Transverse colon (tissue), 4 donors: ENCODE data around the gene VENTX. TPM values are rescaled to one million over a fixed set of nuclear protein-coding genes. Genes with fewer than 3 reads are reported as not detected.

Source experiments
- DNase-seq: peaks from one replicate; pipeline ENCODE4 v3.0.0-alpha.2; 2019
- H3K27ac ChIP-seq, 4 donors: fragments of 200-600 bp; sonication (generic); 2 replicates each; pipeline ENCODE4 v1.5.1; 2016 to 2018; ENCODE audit warnings: inconsistent platforms in 4 of 4
- H3K27me3 ChIP-seq: fragments of 200-600 bp; sonication (generic); 2 replicates; pipeline ENCODE4 v1.5.1; 2017; ENCODE audit warnings: inconsistent platforms
- H3K36me3 ChIP-seq, 4 donors: fragments of 200-600 bp; sonication (generic); 2 replicates each; pipeline ENCODE4 v1.5.1; 2017 to 2019; ENCODE audit warnings: inconsistent platforms in 4 of 4
- H3K4me1 ChIP-seq, 4 donors: fragments of 200-600 bp; sonication (generic); 2 replicates each; pipeline ENCODE4 v1.5.1; 2017 to 2020; ENCODE audit warnings: inconsistent platforms in 4 of 4
- H3K4me3 ChIP-seq, 4 donors: fragments of 200-600 bp; sonication (generic); 1 replicate in 1 of 4; 2 replicates in 3 of 4; pipeline versions ENCODE4 v1.5.1 to v1.6.1; 2017 to 2019; ENCODE audit warnings: inconsistent platforms in 4 of 4
- H3K9me3 ChIP-seq, 2 donors: fragments of 200-600 bp; sonication (generic); 2 replicates each; pipeline ENCODE4 v1.5.1; 2017 to 2019; ENCODE audit warnings: inconsistent platforms in 2 of 2
- CTCF ChIP-seq, 5 experiments: fragments of 200-600 bp in 3 of 5; fragments of 450-650 bp in 2 of 5; sonication (generic) in 3 of 5; IDR thresholded peaks; 1 replicate in 2 of 5; 2 replicates in 3 of 5; pipeline ENCODE4 v1.5.1; 2016 to 2017; ENCODE audit warnings: antibody characterized with exemption in 5 of 5, inconsistent platforms in 3 of 5, mild to moderate bottlenecking in 2 of 5, moderate library complexity in 1 of 5
- EP300 ChIP-seq: sonication (generic); formaldehyde crosslinking; IDR thresholded peaks from one replicate; pipeline ENCODE4 v1.6.1; 2017; ENCODE audit warnings: antibody characterized with exemption, low read depth
- POLR2A ChIP-seq: fragments of 450-650 bp; IDR thresholded peaks from one replicate; pipeline ENCODE4 v1.6.1; 2016; ENCODE audit warnings: antibody characterized with exemption, mild to moderate bottlenecking, moderate library complexity
- POLR2AphosphoS5 ChIP-seq, 3 donors: sonication (generic); formaldehyde crosslinking; IDR thresholded peaks; one replicate each; pipeline ENCODE4 v1.6.1; 2016; ENCODE audit warnings: antibody characterized with exemption in 3 of 3
- WGBS, 2 donors: methylation state at CpG; one replicate each; pipeline ENCODE4 v1.1.5; 2018; ENCODE audit warnings: low coverage in 1 of 2; 5-methylcytosine and 5-hydroxymethylcytosine counted together
- in situ Hi-C, 4 donors: fragments of 200-750 bp; cut with MboI; loops; one replicate each; pipeline versions ENCODE4 v1.15.0 to v1.15.1; 2017; ENCODE audit warnings: low sequenced_read_pairs in 3 of 4, low pct_ligation_motif_present in 1 of 4, low pct_unique_long_range_greater_than_20kb in 1 of 4
- intact Hi-C: fragments of 100-400 bp; cut with DNase I; formaldehyde crosslinking; loops from one replicate; pipeline ENCODE4 v1.15.1; 2023; ENCODE audit warnings: low total_unique reads
- total RNA-seq, 4 donors: library from RNA; depleted of rRNA; stranded (reverse); fragments of >200 nt; gene quantifications; one replicate each; pipeline ENCODE4 v1.1.0, GENCODE V29; 2016

VENTX gene
- total RNA-seq, 4 donors from 2014 or later, result 0.27 to 0.48 TPM; not detected in 2

DNA sequence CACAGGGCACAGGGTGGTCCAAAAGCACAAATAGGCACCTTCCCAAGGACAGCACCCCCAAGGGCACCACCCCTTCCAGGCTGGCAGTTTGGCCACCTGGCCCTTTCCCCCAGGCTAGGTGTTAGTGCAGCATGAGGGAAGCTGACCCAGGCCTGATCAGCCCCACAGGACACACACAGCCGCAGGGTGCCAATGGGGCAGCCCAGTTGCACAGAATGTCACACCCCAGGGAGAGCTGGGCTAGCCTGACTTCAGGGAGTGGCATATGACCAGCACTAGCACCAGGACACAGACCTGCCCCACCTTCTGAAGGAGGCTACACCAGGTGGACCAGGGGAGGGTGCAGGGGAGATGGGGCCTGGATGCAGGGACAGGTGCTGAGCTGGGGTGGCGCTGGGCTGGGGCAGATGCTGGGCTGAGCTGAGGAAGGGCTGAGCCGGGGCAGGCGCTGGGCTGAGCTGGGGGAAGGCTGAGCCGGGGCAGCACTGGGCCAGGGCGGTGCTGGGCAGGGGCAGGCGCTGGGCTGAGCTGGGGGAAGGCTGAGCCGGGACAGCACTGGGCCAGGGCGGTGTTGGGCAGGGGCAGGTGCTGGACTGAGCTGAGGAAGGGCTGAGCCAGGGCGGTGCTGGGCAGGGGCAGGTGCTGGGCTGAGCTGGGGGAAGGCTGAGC lies 42.9 kb downstream of the VENTX start:
- Histone ChIP-seq H3K9me3 (no peaks in the 10 kb centered on the region), H3K4me1 (peaks cover 0 to 21% (median 15%) of the 10 kb centered on the region in 4 donors), H3K27ac (no peak overlapping the region), H3K4me3 (no peak overlapping the region), H3K36me3 (peaks cover 0 to 45% (median 23%) of the 10 kb centered on the region in 4 donors), H3K27me3 (peaks cover 20% of the 10 kb centered on the region)
- intact Hi-C loops, result no loop called here
- WGBS, 2 donors, result 84 to 92% methylated on average over 6 to 10 of the region's 10 CpGs
- TF ChIP-seq POLR2A (no peak), CTCF (IDR thresholded peaks at IDR 0.05) (no peak), POLR2AphosphoS5 (IDR thresholded peaks at IDR 0.05) (no peak), EP300 (no peak)
- in situ Hi-C loops, result no loop called here
- DNase-seq, result no peak

DNA sequence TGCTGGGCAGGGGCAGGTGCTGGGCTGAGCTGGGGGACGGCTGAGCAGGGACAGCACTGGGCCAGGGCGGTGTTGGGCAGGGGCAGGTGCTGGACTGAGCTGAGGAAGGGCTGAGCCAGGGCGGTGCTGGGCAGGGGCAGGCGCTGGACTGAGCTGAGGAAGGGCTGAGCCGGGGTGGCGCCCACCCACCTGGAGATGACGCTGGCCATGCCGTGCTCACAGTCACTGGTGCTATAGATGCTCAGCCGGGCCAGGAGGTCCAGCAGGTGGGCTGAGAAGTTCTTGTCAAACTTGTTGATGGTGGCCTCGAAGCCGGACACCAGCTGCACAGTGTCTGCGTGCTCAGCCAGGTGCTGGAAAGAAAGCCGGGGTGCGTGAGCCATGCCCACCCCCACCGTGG lies 43.4 kb downstream of the VENTX start:
- peaks cover 0 to 49% (median 24%) of the 10 kb centered on the region in 4 donors for H3K36me3 ChIP-seq

GRCh38 chr10:133281628-133282372 lies 44.1 kb downstream of the VENTX start:
- Histone ChIP-seq H3K27ac (no peak overlapping the region), H3K4me3 (no peak overlapping the region), H3K36me3 (peaks cover 0 to 56% (median 27%) of the 10 kb centered on the region in 4 donors), H3K9me3 (no peaks in the 10 kb centered on the region), H3K4me1 (peaks cover 0 to 13% (median 12%) of the 10 kb centered on the region in 4 donors), H3K27me3 (peaks cover 7% of the 10 kb centered on the region)
- WGBS, 2 donors, result 90 to 93% methylated on average over 10 to 31 of the region's 38 CpGs
- intact Hi-C loops, result no loop called here
- DNase-seq, result no peak
- TF ChIP-seq POLR2A (no peak), CTCF (IDR thresholded peaks at IDR 0.05) (no peak), POLR2AphosphoS5 (IDR thresholded peaks at IDR 0.05) (no peak), EP300 (no peak)
- in situ Hi-C loops, result no loop called here

More for the DNA sequence above, 43.4 kb downstream of the VENTX start:
- H3K4me3 ChIP-seq, result no peak overlapping the region
- TF ChIP-seq POLR2AphosphoS5 (IDR thresholded peaks at IDR 0.05) (no peak), POLR2A (no peak), CTCF (IDR thresholded peaks at IDR 0.05) (no peak), EP300 (no peak)
- peaks cover 0 to 19% (median 15%) of the 10 kb centered on the region in 4 donors for H3K4me1 ChIP-seq
- DNase-seq, result no peak
- H3K27ac ChIP-seq, result no peak overlapping the region
- in situ Hi-C loops (no loop called here), intact Hi-C loops (no loop called here)
- no peaks in the 10 kb centered on the region for H3K9me3 ChIP-seq
- H3K27me3 ChIP-seq, result peaks cover 14% of the 10 kb centered on the region
- WGBS, 2 donors, result 81 to 92% methylated on average over 3 to 13 of the region's 15 CpGs

GRCh38 chr10:133282846-133283390 lies 45.3 kb downstream of the VENTX start:
- peaks cover 0 to 64% (median 32%) of the 10 kb centered on the region in 4 donors for H3K36me3 ChIP-seq
- DNase-seq, result no peak
- no peaks in the 10 kb centered on the region for H3K9me3 ChIP-seq
- no peaks in the 10 kb centered on the region for H3K27me3 ChIP-seq
- WGBS, 2 donors, result 95% methylated on average over 24 of the region's 24 CpGs; no CpG with 5 or more reads in 1 of the 2 donors
- H3K27ac ChIP-seq, result no peak overlapping the region
- intact Hi-C loops, result no loop called here
- in situ Hi-C loops, result no loop called here
- H3K4me3 ChIP-seq, result no peak overlapping the region
- TF ChIP-seq POLR2A (no peak), CTCF (IDR thresholded peaks at IDR 0.05) (no peak), POLR2AphosphoS5 (IDR thresholded peaks at IDR 0.05) (no peak), EP300 (no peak)
- peaks cover 0 to 6% (median 2%) of the 10 kb centered on the region in 4 donors for H3K4me1 ChIP-seq
